HG02870 (cell line): Measurements from ENCODE around the gene MAP4K2.
"Not testable (repeated sequence)": the region's sequence is repeated elsewhere in the genome, so short reads cannot be mapped to it uniquely, and the experiment has no call there.

Experiments used
- ATAC-seq: cut with Tn5 transposase; IDR thresholded peaks from one replicate; pipeline ENCODE4 v1.9.1; 2021; ENCODE audit warnings: mild to moderate bottlenecking, moderate library complexity; ENCODE audit not compliant: unreplicated experiment

Gene MAP4K2

GRCh38 chr11:64838600-64839334 lies 35.8 kb upstream of the MAP4K2 start:
- ATAC-seq = no peak

DNA sequence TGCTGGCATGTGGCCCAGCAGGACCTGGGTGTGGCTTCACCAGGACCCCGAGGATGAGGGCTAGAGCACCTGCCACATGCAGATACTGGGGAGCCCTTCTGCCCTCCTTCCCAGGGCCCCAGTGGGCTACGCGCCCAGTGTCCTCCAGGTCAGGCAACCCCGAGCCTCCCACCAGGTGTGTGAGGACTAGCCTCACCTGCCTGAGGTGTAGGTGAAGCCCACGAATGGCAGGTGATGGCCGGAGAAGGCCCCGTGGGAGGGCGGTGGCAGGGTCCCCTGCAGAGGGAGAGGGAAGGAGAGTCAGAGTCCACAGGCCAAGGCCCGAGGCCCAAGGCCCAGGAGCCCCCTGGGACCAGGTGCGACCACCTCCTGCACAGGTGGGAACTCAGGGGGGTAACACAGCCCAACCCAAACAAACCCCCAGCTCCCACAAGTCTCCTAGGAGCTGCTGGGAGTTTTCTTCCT lies 34.9 kb upstream of the MAP4K2 start:
- ATAC-seq = no peak

DNA sequence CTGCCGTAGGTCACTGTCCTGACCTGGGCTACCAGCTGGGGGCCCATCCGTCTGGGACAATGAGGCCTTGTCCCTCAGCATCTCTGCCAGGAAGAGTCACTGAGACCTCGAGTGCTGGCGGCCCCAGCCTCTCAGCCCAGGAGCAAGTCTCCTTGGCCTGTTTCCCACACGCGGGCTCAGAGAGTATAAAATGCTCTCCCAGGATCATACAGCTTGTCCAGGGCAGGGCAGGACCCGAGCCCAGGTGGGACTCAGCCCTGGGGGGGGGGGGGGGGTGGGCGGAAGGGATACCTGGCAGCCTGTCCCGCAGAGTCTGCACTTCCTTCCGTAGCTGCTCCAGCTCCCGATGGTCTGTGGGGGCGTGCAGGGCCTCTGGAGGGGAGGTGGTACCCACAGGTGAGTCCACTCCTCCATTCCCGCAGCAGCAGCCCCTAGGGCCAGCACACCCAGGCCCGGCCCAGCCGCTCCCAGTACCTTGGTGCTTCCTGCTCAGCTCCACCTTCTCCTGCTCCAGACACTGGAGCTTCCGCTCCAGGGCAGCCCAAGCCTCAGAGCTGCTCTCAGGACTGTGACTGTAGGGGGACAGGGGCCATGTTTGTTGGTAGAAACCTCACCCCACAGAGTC lies 33.5 kb upstream of the MAP4K2 start:
- ATAC-seq = no peak

GRCh38 chr11:64835616-64836447 lies 32.8 kb upstream of the MAP4K2 start:
- no peak for ATAC-seq

GRCh38 chr11:64834723-64835615 lies 32.0 kb upstream of the MAP4K2 start:
- no peak for ATAC-seq

DNA sequence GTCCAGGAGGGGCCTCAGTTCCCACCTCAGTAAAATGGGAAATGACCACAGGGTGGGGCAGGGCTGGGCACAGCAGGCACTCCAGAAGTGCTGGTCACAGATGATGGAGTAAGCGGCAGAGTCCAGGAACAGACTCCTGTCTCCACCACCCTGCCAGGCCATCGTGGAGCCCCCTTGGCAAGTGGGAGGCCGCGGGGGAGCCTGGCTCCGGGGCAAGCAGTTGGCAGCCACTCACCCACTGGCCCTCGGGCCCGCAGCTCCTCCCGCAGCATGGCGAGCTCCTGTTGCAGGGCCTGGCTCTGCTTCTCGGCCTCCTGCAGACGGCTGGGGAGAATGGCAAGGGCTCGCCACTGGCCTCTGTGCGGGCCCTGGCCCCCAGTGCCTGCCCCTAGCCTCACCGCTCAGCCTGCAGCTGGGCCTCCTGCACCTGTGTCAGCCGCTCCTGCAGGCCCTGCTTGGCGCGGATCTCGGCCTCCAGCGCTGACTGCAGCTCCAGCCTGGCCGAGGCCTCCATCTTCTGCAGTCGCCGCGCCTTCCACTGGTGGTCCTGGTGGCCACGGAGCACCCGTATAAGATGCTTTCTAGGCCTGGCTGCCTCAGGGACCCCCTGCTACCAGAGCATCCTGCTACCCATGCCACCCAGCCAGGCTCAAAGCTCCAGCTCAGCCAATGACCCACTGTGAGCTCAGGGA lies 31.2 kb upstream of the MAP4K2 start:
- ATAC-seq = no peak

- ATAC-seq = no peak
These were observed 30.5 kb upstream of the MAP4K2 start for GRCh38 chr11:64833509-64833908.

GRCh38 chr11:64833198-64833502 lies 30.1 kb upstream of the MAP4K2 start:
- ATAC-seq = no peak

DNA sequence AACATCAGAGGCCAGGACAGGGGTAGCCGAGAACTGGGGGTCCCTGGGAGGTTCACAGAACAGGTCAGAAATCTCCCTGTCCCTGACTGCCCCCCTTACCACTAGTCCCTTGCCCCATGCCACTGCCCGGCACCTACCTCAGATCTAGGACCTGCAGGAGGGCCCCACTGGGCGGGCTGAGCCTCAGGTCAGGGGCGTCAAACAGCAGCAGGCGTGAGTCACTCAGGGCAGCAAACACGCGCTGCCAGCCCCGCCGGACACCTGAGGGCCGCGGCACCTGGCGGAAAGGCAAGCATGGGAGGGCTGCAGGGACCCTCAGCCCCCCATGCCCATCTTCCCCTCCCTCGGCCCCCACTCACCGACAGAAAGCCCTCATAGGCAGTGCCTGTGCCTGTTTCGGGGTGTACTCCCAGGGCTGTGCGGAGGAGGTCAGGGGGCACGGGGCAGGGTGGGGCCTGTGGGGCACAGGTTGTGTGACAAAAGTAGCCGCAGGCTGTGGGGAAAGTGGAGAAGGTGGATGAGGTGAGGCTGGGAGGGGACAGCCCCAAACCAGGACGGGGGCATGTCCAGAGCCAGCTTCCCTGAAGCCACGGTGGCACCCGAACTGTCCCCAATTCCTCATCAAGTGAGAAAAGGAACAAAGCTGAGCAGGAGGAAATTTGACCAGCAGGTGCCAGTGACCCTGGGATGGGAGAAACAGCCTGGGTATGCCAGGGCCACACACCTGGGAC lies 29.6 kb upstream of the MAP4K2 start:
- no peak for ATAC-seq

DNA sequence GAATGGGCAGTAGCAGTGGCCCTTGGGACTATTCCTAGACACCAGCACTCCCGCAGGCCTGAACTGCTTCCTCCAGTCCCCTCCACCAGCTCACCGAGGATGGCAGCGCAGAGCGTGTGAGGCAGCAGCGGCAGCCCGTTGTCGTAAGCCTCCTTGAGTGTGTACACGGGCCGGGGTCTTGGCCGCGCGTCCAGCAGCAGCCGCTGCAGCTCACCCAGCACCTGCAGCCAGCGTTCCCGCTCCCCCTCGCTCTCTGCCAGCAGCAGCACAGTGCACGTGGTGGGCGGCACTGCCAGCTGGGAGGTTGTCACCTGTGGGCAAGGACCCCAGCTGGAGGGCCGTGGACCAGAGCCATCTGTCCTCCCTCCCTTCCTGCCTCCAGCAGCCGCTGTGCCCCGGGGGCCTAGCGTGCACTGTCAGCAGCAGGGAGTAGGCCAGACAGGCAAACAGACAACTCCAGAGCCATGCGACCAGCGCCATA lies 28.4 kb upstream of the MAP4K2 start:
- ATAC-seq = no peak

DNA sequence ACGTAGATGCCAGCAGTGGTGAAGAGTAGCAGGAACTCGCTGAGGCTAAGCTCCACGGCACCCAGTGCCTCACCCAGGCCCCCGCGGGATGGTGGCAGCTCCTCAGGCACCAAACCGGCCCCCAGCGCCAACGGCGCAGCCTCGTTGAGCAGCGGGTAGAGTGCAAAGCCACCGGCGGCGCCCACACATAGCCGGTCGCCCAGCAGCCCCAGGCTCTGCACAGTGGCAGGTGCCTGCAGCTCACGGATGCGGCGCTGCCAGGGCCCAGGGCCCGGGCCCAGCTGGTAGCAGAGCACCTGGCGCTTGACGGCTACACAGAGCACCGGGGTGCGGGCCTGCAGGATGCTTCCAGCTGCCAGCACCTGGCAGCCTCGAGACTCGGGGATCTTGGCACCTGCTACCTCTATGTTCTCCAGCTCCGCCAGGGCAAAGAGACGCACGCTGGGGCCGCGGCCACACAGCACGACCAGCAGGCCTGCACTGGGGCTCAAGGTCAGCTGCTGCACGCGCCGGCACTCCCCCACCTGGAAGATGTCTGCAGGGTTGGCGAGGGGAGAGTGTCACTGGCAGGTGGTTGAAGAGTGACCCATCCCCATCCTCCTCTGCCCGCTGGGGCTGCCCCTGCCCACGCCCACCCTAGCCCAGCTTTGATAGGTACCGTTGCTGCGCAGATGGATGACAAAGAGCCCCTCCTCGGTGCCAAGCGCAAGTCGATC lies 26.7 kb upstream of the MAP4K2 start:
- ATAC-seq = no peak

- no peak for ATAC-seq
These were observed 24.4 kb upstream of the MAP4K2 start for GRCh38 chr11:64827451-64827839.

- no peak for ATAC-seq
These were observed 23.8 kb upstream of the MAP4K2 start for GRCh38 chr11:64826578-64827450.

DNA sequence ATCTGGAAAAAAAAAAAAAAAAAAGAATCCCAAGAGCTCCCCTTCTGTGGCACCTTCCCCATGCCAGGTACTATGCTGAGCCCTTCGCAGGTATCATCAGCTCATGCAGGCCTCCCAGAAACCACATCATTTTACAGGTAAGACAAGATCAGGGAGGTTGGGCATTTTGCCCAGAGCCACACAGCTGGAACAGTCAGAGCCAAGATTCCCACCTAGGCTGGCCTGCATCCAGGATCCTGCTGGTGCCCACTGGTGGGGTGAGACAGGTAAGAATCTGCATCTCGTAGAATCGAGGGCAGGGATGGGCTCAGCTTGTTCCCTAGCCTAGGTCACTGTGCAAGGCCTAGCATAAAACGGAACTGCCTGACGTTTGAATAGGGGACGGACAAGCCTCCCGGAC lies 23.0 kb upstream of the MAP4K2 start:
- ATAC-seq = no peak

GRCh38 chr11:64823568-64824119 lies 20.6 kb upstream of the MAP4K2 start:
- no peak for ATAC-seq

DNA sequence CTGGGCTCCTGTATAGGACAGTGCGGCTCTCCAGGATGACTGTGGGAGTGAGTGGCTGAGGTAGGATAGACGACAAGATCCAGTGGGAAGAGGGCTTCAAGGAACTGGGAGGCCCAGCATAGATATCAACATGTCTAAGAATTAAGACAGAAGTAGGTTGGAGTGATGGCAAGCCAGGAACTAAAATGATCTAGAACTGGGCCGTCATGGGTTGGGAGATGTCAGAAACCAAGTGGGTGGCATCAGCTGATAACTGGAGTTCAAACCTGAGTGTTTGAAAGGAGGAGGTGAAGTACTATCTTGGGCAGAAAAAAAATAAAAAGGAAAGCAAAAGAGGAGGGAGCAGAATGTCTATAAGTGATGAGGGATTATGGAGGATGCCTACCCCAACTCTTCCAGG lies 14.5 kb upstream of the MAP4K2 start:
- no peak for ATAC-seq

DNA sequence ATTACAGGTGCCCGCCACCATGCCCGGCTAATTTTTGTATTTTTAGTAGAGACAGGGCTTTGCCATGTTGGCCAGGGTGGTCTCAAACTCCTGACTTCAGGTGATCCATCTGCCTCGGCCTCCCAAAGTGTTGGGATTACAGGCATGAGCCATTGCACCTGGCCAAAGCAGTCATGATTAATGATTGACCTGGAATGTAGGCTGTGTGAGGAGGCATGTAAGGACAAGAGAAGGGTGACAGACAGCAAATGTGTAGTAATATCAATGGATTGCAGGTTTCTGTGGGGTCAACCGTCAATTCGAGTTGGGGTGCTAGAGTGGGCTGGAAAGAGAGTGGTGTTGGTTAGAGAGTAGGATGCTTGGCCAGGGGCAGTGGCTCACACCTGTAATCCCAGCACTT lies 12.4 kb upstream of the MAP4K2 start:
- not testable (repeated sequence) for ATAC-seq
